Suppressor macrophage treated with lipopolysaccharide for 4 hours (primary cell): ENCODE data around the gene PMS2.
A peak's percentile ranks its signal among the peaks of the same experiment; 100 is the strongest.
"Not testable (repeated sequence)": the region's sequence is repeated elsewhere in the genome, so short reads cannot be mapped to it uniquely, and the experiment has no call there.

Source experiments
- DNase-seq: peaks from one replicate; pipeline ENCODE4 v3.0.0-alpha.2; 2020

PMS2 gene

GRCh38 chr7:6012355-6013104, 3.7 kb upstream of the PMS2 start:
- DNase-seq, result no peak

- no peak for DNase-seq
Measured at GRCh38 chr7:6011541-6011940, 2.7 kb upstream of the PMS2 start.

- DNase-seq, result not testable (repeated sequence)
Measured at GRCh38 chr7:6010370-6010769, 1.5 kb upstream of the PMS2 start.

GRCh38 chr7:6007835-6008590, 836 bp downstream of the PMS2 start:
- DNase-seq, result not testable (repeated sequence)

DNA sequence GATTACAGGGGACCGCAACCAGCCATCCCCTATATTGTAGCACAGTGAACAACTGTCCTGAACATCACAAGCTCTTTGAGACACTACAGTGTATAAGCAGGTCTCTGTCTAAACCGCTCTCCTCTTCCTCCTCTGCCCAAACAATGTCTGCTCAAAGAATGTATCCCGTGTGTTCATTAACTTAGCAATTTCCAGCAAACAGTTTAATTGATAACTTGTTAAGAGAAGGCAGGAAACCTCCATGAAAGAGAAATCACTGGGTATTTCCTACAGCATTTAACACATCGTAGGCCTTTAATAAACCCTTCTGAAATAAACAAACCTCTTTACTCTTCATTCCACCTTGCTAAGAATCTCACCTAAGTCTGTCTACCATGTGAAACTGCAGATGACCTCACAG, 1.5 kb downstream of the PMS2 start:
- DNase-seq, result no peak

GRCh38 chr7:5997210-5997808, 11.5 kb downstream of the PMS2 start:
- DNase-seq, result peak; percentile 79

- not testable (repeated sequence) for DNase-seq
Measured at GRCh38 chr7:5987061-5987460, 21.8 kb downstream of the PMS2 start.

DNA sequence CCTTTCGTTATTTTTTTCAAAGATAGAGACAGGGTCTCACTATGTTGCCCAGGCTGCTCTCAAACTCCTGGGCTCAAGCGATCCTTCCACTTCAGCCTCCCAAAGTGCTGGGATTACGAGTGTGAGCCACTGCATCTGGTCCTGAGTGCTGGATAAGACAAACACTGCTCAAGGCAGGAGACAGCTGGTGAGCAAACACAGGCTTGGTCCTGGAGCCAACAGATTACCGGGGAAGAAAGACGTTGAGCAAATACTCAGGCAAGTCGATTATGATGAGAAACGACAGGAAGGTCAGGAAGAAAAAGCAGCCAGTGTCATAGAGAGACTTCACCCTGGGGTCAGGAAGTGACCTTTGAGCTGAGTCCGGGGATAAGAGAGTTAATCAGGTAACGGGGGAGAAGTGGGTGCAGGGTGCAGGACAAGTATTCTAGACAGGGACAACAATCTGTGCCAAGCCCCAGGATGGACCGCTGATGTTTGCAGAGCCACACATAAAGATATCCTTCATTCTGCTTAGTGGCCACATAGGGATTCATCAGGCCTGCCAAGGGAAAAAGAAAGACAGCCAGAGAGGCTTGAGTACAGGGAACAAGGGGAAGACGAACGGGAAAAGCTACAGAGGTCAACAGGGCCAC, 29.1 kb downstream of the PMS2 start:
- not testable (repeated sequence) for DNase-seq

GRCh38 chr7:5973580-5973979, 35.3 kb downstream of the PMS2 start:
- DNase-seq, result not testable (repeated sequence)

GRCh38 chr7:5970347-5970911, 38.4 kb downstream of the PMS2 start, which contains the start of gene RSPH10B:
Gene RSPH10B, minus strand, starts transcription at chr7:5970689. Its CDS starts 3,573 bp downstream, at chr7:5967116.
- not testable (repeated sequence) for DNase-seq

DNA sequence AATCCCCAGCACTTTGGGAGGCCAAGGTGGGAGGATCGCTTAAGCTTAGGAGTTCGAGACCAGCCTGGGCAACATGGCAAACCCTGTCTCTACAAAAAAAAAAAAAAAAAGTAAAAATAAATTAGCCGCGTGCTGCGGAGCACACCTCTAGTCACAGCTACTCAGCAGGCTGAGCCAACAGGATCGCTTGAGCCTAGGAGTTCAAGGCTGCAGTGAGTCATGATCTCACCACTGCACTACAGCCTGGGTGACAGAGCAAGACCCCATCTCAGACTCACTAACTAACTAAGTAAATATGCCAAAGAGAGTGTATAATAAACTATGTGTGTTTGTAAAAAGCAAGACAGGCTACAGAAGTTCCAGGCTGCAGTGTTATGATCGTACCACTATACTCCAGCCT, 45.0 kb downstream of the PMS2 start:
- not testable (repeated sequence) for DNase-seq

DNA sequence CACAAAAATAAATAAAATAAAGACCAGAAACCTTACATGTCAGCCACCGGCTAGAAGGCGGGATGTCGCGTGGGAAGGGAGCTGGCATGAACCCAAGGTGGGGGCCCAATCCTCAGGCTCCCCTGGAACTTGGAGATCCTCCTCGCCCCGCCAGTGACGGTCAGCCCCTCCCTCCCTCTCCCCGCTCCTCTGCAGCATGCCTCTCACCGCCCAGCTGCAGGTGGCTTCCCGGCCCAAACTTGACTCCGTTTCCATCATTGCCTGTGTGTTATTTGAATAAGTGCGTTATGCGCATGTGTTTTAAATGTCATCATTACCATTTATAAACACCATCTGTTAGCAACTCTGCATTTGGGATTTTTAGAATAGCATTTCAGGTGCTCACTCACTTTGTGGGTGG, 45.6 kb downstream of the PMS2 start:
- DNase-seq, result not testable (repeated sequence)

GRCh38 chr7:5934945-5935450, 73.9 kb downstream of the PMS2 start:
- not testable (repeated sequence) for DNase-seq

- not testable (repeated sequence) for DNase-seq
Measured at GRCh38 chr7:5931905-5932644, 76.8 kb downstream of the PMS2 start.

DNA sequence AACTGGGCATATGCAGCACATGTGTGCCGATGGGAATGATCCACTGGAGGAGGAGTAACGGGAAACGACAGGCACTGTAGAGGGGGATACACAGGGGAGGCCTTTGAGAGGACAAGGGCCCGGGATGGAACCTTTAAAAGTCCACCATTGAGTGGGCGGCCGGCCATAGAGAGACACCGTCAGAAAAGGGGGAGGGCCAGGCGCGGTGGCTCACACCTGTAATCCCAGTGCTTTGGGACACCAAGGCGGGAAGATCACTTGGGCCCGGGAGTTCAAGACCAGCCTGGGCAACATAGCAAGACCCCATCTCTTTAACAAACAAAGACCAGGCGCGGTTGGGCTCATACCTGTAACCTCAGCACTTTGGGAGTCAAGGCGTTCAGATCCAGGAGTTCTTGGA, 77.6 kb downstream of the PMS2 start:
- DNase-seq, result not testable (repeated sequence)

GRCh38 chr7:5930290-5930689, 78.6 kb downstream of the PMS2 start:
- not testable (repeated sequence) for DNase-seq

DNA sequence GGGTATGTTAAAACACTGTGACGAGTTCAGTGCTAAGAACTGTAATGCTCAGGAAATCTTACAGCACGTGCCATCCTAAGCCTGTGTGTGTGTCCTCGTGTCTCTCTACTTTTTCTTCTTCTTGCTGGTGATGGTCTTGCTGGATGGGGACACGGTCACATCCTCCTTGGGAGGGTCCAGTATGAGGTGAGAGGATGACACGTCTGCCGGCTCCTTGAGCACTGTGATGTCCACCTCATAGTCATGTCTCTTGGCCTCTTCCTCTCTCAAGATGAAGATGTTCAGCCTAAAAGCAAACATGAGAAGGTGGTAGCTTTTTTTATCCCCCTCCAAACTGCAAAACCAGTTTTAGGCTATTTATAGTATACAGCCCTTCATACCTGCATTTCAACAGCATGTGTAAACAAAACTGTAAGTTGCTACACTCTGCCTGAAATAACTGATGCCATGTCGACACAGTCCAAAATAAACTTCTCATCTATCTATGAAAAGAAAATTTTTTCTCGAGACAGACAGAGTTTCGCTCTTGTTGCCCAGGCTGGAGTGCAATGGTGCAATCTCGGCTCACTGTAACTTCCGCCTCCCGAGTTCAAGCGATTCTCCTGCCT, 82.5 kb downstream of the PMS2 start:
- not testable (repeated sequence) for DNase-seq

- DNase-seq, result not testable (repeated sequence)
Measured at GRCh38 chr7:5924630-5925029, 84.2 kb downstream of the PMS2 start.

- not testable (repeated sequence) for DNase-seq
Measured at GRCh38 chr7:5924180-5924579, 84.7 kb downstream of the PMS2 start.
